ENCODE measurements around the gene TRAF3.
A peak's percentile ranks its signal among the peaks of the same experiment; 100 is the strongest.

Gene TRAF3

GRCh38 chr14:102776761-102777710 is at the start of gene TRAF3:
TRAF3 (plus strand) TSS chr14:102777449; CDS start chr14:102870202, 92,753 bp downstream.
- peak; percentile 55 to 69 (median 62) for DNase-seq (ENCODE audit: low read depth in 3 of 3)

- no peak for DNase-seq (ENCODE audit: low read depth in 3 of 3)
Observed at GRCh38 chr14:102728501-102728900, 48.7 kb upstream of the TRAF3 start.

GRCh38 chr14:102729268-102729667 is 48.0 kb upstream of the TRAF3 start:
- no peak for DNase-seq (ENCODE audit: low read depth in 3 of 3)

- DNase-seq (ENCODE audit: low read depth in 3 of 3) = no peak
Observed at GRCh38 chr14:102729825-102730224, 47.4 kb upstream of the TRAF3 start.

GRCh38 chr14:102731101-102731870 is 46.0 kb upstream of the TRAF3 start:
- no peak for DNase-seq (ENCODE audit: low read depth in 3 of 3)

- no peak for DNase-seq (ENCODE audit: low read depth in 3 of 3)
Observed at GRCh38 chr14:102731871-102732800, 45.1 kb upstream of the TRAF3 start.

GRCh38 chr14:102732924-102733323 is 44.3 kb upstream of the TRAF3 start:
- DNase-seq (ENCODE audit: low read depth in 3 of 3) = no peak

- DNase-seq (ENCODE audit: low read depth in 3 of 3) = no peak
Observed at GRCh38 chr14:102733326-102733725, 43.9 kb upstream of the TRAF3 start.

GRCh38 chr14:102734436-102734835 is 42.8 kb upstream of the TRAF3 start:
- DNase-seq (ENCODE audit: low read depth in 3 of 3) = no peak

- no peak for DNase-seq (ENCODE audit: low read depth in 3 of 3)
Observed at GRCh38 chr14:102736956-102737355, 40.3 kb upstream of the TRAF3 start.

- DNase-seq (ENCODE audit: low read depth in 3 of 3) = no peak
Observed at GRCh38 chr14:102737402-102738372, 39.6 kb upstream of the TRAF3 start.

- no peak for DNase-seq (ENCODE audit: low read depth in 3 of 3)
Observed at GRCh38 chr14:102738373-102739189, 38.7 kb upstream of the TRAF3 start.

GRCh38 chr14:102739190-102739469 is 38.1 kb upstream of the TRAF3 start:
- DNase-seq (ENCODE audit: low read depth in 3 of 3) = no peak

GRCh38 chr14:102746634-102747438 is 30.4 kb upstream of the TRAF3 start:
- DNase-seq (ENCODE audit: low read depth in 3 of 3) = no peak

- DNase-seq (ENCODE audit: low read depth in 3 of 3) = no peak
Observed at GRCh38 chr14:102748806-102749205, 28.4 kb upstream of the TRAF3 start.

GRCh38 chr14:102749393-102750305 is 27.6 kb upstream of the TRAF3 start:
- no peak for DNase-seq (ENCODE audit: low read depth in 3 of 3)

GRCh38 chr14:102750376-102750775 is 26.9 kb upstream of the TRAF3 start:
- no peak for DNase-seq (ENCODE audit: low read depth in 3 of 3)

- no peak for DNase-seq (ENCODE audit: low read depth in 3 of 3)
Observed at GRCh38 chr14:102751088-102751487, 26.2 kb upstream of the TRAF3 start.
